HG02885 (cell line): Measurements from ENCODE around the gene PTPN1.
"Not testable (repeated sequence)": the region's sequence is repeated elsewhere in the genome, so short reads cannot be mapped to it uniquely, and the experiment has no call there.

Experiments
- ATAC-seq: cut with Tn5 transposase; IDR thresholded peaks from one replicate; pipeline ENCODE4 v1.9.1; 2021; ENCODE audit warnings: mild to moderate bottlenecking; ENCODE audit not compliant: unreplicated experiment, poor library complexity

Gene PTPN1

DNA sequence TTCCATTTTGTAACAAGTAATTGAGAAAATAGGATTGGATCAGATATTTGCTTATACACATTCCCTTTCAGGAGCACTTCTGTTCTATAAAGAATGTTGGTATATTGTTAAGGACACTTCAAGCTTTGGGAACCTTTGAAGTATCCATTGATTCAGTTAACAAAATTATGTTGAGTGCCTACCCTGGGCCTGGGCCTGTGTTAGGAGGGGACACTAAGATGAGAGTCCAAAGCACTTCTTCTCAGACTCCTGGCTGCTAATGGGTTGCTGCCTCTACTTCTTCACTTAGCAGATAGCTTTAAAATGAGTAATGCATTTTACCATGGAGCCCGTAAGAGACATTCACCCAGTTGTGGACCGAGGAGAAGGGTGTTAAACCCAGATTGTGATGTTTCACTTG lies 40.3 kb downstream of the PTPN1 start:
- ATAC-seq, result no peak

GRCh38 chr20:50551288-50551687 lies 41.1 kb downstream of the PTPN1 start:
- ATAC-seq, result no peak

DNA sequence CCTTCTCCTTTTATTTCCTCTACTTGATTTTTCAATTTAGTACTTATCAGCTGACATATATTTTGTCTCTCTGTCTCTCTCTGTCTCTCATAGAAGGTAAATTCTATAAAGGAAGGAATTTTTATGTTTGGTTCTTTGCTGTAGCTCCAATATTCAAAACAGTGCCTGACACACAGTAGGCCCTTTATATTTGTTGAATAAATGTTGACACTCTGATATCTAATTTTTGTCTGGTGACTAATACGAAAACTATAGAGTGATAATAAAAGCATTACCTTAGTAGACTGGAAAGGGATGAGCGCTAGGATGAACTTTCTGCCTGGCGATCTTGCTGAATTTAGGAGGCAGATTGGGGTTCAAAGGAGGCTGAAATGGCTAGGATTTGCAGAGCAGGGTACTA lies 42.8 kb downstream of the PTPN1 start:
- ATAC-seq, result no peak

GRCh38 chr20:50554694-50555579 lies 44.8 kb downstream of the PTPN1 start:
- no peak for ATAC-seq

DNA sequence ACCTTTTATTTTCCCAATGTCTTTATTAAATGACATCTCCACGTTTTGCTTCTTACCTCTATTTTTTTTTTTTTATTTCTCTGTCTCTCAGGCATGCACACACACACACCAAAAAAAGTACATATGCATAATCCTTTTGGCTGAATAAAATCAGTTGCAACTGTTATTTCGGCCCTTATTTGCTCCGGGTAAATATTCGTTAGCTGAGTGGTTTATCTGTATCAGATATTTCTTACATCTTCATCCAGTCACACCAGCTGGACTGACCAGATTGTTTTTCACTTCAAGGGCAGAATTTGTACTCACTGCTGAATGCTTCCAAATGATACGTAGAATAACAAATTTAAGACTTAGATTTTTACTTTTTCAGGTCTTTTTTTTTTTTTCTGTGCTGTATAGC lies 45.5 kb downstream of the PTPN1 start:
- ATAC-seq, result no peak

- no peak for ATAC-seq
Measured at GRCh38 chr20:50557549-50558134, 47.5 kb downstream of the PTPN1 start.

- no peak for ATAC-seq
Measured at GRCh38 chr20:50558483-50558925, 48.3 kb downstream of the PTPN1 start.

DNA sequence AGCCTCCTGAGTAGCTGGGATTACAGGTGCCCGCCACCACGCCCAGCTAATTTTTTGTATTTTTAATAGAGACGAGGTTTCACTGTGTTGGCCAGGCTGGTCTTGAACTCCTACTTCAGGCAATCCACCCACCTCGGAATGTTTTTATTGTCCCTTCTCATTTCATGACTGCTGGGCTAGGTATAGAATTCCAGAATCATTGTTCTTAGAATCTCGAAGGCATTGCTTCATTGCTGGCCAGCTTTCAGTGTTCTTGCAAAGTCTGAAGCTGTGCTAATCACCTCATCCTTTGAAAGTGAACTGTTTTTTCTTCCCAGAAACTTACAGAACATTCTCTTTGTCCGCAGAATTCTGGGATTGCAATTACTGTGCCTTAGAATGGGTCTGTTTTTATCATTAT lies 49.0 kb downstream of the PTPN1 start:
- no peak for ATAC-seq

DNA sequence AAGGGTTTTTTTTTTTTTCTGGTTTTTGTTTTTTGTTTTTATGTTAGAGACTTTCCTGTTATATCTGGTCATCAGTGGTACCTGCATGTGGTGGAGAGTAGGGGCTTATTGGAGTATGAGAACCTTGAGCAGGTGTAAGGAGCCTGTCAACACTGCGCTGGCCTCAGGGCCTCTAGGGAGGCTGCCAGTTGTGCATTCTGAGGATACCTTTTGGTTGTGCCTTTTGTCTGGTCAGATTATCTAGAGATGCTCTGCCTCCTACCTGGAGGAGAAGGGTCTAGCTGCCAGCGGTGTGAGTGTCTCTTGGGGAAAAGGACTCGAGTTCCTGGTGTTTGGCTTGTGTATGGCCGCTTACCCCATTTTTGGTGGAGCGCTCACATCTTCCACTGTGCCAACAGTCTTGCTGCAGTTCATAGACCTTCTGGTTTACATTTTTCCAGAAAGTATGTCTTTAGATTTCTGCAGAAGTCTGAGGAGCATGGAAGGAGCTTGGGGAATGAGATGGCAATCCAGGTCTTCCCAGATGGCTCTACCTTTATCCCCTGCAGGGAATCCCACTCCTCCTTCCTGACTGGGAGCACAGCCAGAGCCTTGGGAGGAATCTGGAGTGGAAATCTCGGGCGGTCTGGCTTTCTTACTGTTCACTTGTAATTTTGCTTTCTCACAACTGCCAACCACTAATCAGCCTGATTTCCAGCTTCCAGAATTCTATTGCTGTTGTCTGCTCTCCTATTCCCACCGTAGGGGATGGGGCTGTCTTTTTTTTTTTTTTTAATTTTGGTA lies 49.9 kb downstream of the PTPN1 start:
- no peak for ATAC-seq

DNA sequence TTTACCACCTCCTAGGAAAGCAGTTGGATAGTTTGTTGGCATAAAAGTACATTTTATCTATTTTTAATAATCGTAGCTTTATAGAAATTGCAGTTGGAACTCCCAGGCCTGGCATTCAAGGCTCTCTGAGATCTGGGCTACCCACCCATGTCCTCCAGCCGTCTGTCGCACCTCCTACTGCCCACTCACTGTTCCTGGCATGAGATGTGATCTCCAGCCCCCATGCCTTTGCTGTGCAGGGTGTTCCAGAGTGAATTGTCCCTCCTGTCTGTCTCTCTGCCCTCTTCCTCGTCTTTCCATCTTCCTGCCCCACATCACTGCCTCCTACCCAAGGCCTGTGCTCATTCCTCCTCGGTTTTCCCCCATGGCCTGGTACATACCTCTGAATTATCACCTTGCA lies 50.7 kb downstream of the PTPN1 start:
- ATAC-seq, result no peak

DNA sequence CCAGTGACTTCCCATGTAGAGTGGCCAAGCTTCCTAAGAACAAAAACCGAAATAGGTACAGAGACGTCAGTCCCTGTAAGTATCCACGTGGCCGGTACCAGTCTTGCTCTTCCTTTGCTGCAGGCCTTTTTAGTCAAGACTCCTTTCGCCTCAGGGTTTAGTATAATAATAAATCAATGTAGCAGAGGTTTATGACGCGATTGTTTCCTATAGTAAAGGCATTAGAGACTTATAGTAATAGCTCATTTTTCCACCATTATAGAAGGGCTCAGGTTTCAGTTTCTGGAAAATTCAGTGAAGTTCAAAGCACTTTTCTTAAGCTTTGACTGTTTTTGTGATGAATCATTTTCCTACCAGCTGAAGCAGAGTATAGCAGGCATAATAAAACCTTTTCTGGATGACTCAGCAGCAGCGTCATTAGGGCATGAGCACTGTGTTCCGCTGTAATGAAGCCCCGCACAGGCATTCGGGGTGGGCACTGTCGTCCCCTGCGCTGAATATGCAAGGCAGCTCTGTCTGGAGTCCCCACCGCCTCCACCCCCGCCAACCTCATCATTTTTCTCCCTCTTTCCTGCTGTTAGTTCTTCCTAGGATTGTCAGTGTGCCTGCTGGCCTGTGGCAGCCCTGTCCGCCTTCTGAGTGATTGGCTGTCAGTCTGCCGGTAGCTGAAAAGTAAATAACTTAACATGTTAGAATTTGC lies 51.3 kb downstream of the PTPN1 start:
- ATAC-seq, result no peak

- no peak for ATAC-seq
Measured at GRCh38 chr20:50562262-50562701, 52.1 kb downstream of the PTPN1 start.

GRCh38 chr20:50563133-50563944 lies 53.2 kb downstream of the PTPN1 start:
- ATAC-seq, result no peak

DNA sequence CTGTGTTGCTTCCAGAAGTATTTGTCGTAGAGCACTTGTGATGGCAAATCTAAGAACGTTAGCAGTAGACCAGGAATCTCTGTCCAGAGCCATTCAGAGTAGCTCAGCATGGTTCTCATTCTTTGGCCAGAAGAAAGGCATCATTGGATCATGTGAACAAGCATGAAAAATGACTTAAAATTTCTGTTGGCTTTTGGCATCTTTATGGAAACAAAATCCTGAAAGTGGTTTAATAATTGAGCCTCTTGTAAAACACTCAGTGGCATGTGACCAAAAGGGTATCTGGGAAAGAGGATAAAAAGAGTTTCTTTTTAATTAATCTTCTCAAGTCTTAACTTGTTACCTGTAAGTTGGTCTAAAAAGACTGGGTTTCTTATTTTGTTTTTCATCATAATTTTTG lies 55.2 kb downstream of the PTPN1 start:
- ATAC-seq, result no peak

DNA sequence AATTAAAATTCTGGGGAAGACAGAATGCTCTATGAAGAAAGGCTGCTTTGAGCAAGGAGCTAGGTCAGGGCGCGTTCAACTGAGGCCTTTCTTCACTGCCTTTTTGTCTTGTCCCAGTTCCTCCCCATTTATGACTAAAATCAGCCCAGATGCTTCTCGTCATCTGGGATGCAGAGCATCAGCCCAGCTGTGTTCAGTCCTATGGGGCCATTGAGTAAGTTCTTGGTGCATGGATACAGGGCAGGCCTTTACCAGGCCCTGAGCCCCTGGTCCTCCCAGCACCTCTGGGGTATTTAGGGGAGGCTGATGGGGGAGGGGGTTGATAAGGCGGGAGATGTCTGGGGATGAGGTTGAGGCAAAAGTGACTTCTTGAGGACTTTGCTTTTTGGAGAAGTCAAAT lies 55.7 kb downstream of the PTPN1 start:
- ATAC-seq, result no peak

DNA sequence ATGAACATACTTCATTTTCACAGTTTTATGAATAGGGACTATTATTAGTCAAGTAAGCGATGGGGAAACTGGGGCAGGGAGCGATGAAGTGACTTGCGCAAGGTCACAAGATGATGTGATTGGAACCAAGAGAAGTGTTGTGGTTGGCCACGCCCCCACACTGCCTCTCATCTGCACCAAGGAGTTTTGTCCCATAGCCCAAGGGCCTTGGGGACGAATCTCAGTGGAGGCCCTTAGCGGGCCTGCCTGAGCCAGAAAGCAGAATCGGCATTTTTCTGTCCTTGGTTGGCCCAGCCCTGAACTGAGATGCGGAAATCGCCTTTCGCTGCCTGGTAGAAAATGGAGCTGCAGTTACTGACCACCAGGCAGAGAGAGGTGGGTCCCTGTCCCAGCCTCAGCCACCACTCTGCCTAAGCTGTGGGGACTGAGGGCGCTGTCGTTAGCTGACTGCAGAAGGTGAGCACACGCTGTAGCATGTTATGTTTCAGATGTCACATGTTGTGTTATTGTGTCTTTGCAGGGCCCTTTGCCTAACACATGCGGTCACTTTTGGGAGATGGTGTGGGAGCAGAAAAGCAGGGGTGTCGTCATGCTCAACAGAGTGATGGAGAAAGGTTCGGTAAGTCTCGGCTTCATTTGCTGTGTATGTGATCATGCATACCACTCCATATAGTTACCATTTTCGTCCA lies 57.8 kb downstream of the PTPN1 start:
- ATAC-seq, result no peak

DNA sequence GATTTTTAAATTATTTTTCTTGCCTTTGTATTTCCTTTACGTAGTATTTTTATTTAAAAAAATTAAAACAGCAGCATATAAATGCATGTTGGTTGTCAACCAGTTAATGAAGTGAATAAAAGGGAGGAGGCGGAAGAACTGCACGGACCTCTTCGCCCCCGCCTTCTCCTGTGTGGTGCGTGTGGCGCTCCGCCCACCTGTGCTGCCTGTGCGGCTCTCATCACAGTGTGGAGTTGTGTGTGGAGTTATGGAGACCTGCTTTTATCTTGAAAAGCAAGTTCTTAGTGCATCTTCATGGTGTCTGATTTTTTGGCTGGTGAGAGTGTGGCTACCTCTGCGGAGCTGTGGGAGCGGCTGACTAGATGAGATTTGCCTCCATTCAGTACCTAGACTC lies 58.4 kb downstream of the PTPN1 start:
- no peak for ATAC-seq

GRCh38 chr20:50569487-50569863 lies 59.3 kb downstream of the PTPN1 start:
- not testable (repeated sequence) for ATAC-seq
